ENCODE results near the gene ZMYND19.
A peak's percentile ranks its signal among the peaks of the same experiment; 100 is the strongest.
"Not testable (repeated sequence)": the region's sequence is repeated elsewhere in the genome, so short reads cannot be mapped to it uniquely, and the experiment has no call there.

Gene ZMYND19

GRCh38 chr9:137590469-137591383 is at the start of gene ZMYND19:
Gene ZMYND19 (minus strand): TSS chr9:137590512. CDS start chr9:137590263, 249 bp downstream.
- DNase-seq: peak; percentile 96

GRCh38 chr9:137639303-137640051 is 49.2 kb upstream of the ZMYND19 start:
- DNase-seq: peak; percentile 42

GRCh38 chr9:137638680-137639079 is 48.4 kb upstream of the ZMYND19 start:
- DNase-seq: no peak

DNA sequence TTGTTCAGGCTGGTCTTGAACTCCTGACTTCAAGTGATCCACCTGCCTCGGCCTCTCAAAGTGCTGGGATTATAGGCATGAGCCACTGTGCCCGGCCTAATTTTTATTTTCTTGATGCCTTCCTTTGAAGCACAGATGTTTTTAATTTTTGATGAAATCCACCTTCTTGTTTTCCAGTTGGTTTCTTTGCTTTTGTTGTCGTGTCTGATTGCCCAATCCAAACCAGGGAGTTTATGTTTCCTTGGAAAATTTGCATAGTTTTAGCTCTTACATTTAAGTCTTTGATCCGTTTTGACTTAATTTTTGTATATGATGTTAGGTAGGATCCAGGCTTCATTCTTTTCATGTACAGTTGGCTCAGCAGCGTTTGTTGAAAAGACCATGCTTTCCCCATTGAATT is 43.7 kb upstream of the ZMYND19 start:
- no peak for DNase-seq

DNA sequence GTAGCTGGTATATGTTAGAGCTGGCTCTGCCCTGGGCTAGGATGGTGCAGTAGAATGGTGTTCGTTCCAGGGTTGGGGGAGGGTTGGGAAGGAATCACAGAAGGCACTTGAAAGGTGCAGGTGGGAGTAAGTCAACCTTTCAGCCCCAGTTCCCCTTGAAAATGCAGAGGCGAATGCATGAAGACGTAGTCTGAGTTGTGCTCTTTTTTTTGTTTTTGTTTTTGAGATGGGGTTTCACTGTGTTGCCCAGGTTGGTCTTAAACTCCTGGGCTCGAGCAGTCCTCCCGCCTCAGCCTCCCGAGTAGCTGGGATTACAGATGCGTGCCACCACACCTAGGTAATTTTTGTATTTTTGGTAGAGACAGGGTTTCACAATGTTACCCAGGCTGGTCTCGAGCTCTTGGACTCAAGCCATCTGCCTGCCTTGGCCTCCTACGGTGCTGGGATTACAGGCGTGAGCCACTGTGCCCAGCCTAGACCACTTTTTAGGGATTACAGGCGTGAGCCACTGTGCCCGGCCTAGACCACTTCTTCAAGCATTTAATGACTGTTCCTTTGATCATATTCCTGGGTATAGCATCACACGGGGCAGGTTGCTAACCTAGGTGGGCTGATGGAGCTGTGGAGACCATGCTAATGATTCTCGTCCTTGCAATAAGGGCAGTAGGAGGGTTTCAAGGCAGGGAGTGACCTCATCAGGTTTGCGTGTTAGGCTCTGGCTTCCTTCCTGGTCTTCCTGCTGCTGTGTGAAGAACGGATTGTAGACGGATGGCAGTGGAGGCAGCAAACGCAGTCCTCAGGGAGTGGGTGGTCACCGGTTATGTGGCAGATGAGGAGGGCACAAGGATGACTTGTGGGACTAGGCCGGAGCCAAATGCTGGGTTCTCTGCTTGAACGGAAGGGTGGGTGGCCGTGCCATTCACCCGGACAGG is 42.2 kb upstream of the ZMYND19 start:
- no peak for DNase-seq

- no peak for DNase-seq
Observed at GRCh38 chr9:137631345-137632229, 41.3 kb upstream of the ZMYND19 start.

DNA sequence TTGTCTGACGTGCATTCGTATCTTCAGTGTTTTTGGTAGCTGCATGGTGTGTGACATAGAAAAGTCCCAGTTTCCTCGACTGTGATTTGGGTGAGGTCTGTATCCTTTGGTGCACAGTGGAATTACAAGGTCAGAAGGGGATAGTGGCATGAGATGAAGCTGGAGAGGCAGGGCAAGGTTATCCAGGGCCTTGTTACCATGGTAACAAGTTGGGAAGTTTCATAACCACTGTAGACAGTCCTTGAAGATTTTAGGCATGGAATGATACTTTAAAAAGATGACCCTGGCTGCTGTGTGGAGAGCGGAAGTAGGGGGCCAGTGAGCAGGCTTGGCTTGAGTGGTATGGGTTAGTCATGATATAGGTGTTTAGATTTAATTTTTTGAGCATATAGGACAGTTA is 40.4 kb upstream of the ZMYND19 start:
- DNase-seq: no peak

GRCh38 chr9:137630126-137630525 is 39.8 kb upstream of the ZMYND19 start:
- no peak for DNase-seq

- not testable (repeated sequence) for DNase-seq
Observed at GRCh38 chr9:137627406-137627805, 37.1 kb upstream of the ZMYND19 start.

- DNase-seq: no peak
Observed at GRCh38 chr9:137626464-137626863, 36.2 kb upstream of the ZMYND19 start.

GRCh38 chr9:137622211-137622610 is 31.9 kb upstream of the ZMYND19 start:
- not testable (repeated sequence) for DNase-seq

DNA sequence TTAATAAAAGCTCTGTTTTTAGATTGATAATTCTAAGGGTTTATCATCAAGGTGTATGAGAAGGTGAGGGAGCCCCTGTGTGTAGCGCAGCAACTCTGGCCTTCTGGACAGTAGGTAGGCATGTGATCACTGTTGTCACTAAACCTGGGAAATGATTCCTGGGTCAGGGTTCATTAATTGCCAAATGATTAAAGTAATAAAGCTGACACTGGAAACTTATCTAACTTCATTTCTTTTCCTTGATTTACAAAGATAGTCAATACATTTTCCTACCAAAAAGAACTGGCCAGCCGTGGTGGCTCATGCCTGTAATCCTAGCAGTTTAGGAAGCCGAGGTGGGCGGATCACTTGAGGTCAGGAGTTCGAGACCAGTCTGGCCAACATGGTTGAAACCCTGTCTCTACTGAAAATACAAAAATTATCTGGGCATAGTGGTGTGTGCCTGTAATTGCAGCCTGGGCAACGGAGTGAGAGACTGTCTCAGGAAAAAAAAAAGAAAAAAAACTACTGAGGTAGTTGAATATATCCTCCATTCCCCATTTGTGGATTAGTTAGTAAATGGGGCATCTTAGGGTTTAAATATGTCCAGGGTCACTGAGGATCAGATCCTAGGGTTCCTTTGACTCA is 30.9 kb upstream of the ZMYND19 start:
- peak; percentile 40 for DNase-seq

DNA sequence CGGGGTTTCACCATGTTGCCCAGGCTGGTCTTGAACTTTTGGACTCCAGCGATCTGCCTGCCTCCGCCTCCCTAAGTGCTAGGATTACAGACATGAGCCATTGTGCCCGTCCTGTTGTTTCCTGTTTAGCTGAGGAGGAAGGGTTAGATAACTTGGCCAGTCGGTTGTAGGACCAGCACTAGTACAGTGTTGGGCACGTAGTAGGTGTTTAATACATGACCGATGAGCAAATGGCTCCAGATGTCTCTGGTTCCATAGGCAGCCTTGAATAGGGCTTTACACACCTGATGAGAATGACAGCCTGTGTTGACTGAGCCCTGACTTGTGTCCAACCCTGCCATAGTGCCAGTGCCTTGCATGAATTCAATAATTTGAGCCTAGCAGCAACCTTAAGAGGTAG is 30.3 kb upstream of the ZMYND19 start:
- DNase-seq: no peak

- no peak for DNase-seq
Observed at GRCh38 chr9:137620048-137620405, 29.7 kb upstream of the ZMYND19 start.

DNA sequence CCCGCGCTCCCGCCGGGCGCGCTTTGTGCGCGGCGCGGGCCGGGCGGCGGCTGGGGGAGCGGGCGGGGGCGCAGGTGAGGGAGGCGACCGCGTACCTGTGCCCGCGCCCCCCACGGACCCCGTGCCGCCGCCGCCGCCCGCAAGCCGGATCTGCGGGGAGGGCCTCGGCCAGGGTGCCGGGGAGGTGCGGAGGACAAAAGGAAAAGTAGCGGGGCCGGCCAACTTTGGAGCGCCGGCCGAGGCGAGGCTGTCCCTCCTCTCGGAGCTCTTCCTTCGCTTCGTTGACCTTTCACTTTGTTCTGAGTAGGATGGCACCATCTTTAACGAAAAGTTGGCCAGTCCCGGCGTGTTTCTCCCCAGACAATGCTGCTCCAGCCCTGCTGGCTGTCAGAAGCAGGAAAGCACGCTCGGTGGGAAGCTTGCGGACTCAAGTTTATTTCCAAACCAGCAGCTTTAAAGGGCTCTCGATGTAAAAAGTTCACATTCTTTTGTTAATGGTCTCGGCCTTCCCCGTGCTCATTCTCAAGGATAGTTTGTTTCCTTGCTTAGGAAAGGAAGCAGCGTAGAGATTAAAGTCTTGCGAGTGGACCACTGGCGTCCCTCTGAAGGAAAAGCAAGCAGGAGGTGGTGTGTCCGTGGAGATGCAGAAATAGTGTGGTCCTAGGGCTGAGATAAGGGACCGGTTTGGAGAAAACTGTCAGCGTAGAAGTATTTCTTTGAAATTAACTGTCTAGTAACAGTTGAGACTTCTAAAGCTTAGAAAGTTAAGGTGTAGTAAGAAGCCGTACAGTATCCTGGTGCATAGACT is 29.1 kb upstream of the ZMYND19 start:
- DNase-seq: peak; percentile 60

DNA sequence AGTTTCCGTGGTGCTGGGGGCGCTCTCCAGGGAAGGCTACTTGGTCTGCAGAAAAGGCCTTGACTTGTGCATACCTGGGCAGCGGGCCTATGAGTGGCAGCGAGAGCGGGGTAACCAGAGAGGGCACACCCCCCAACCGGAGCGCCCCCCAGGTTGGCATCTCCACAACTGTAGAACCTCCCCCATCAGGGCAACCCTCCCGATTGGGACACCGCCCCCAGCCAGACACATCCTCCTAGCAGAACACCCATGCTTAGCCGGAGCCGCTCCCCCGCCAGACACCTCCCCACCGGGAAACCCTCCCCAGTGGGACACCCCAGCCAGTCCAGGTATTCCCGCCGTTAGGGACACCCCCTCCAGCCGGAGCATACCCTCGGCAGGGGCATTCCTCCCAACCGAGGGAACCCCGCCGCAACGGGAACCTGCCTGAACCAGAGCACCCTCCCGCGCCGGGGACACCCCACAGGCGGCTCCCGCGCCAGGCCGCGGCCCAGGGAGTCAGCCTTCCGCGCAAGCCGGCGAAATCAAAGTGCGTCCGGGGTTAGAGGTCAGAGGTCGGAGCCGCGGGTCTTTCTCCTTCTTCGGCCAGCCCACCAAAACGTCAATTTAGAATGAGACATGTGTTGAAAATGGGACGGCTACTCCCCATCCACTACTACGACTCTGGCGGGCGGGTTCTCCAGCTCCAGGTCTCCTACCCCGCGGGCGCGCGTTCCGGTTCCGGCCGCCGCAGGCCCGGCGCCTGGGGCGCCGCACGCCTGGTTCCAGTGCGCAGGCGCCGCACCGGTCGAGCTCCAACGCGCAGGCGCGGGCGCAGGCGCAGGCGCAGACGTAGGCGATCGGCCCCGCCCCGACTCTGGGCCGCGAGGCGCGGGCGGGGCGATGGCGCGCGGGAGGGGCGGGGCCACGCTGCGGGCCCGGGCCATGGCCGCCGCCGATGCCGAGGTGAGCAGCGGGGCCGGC is 28.1 kb upstream of the ZMYND19 start, which contains the start of gene EHMT1:
TSS of gene EHMT1 (plus strand) at position 901 of the 963 bp plus-strand sequence. CDS start at position 925, 24 bp downstream.
- peak; percentile 95 for DNase-seq

GRCh38 chr9:137615387-137615871 is 25.1 kb upstream of the ZMYND19 start:
- DNase-seq: no peak

- no peak for DNase-seq
Observed at GRCh38 chr9:137614631-137615386, 24.5 kb upstream of the ZMYND19 start.

Measured in RPMI8226 (cell line).